PFSK-1 (cell line): Measurements from ENCODE around the gene FBXO24.

Experiments used
- POLR2AphosphoS5 ChIP-seq: IDR thresholded peaks from 2 replicates; pipeline ENCODE4 v1.6.1; 2012; ENCODE audit warnings: low read depth, mild to moderate bottlenecking, control low read depth, low read length, moderate library complexity
- REST ChIP-seq, 2 experiments: IDR thresholded peaks; 2 replicates each; pipeline versions ENCODE4 v1.6.1 to v1.8.0; 2011 to 2012; ENCODE audit warnings: low read depth in 2 of 2, low read length in 2 of 2, control low read depth in 1 of 2, inconsistent platforms in 1 of 2, mild to moderate bottlenecking in 1 of 2, moderate library complexity in 1 of 2; ENCODE audit not compliant: insufficient read depth in 1 of 2
- SIN3A ChIP-seq: IDR thresholded peaks from 2 replicates; pipeline ENCODE4 v1.6.1; 2012; ENCODE audit warnings: mild to moderate bottlenecking, low read length, moderate library complexity, borderline replicate concordance; ENCODE audit not compliant: insufficient read depth
- TAF1 ChIP-seq: IDR thresholded peaks from 2 replicates; pipeline ENCODE4 v1.6.1; 2012; ENCODE audit warnings: low read length, control low read depth, borderline replicate concordance; ENCODE audit not compliant: insufficient read depth

- TF ChIP-seq REST (IDR thresholded peaks at IDR 0.05; ENCODE audit: insufficient read depth in 1 of 2, low read depth in 2 of 2, low read length in 2 of 2) (no peak), POLR2AphosphoS5 (no peak), TAF1 (no peak), SIN3A (no peak)
Measured at GRCh38 chr7:100544967-100545359, 41.2 kb upstream of the FBXO24 start.
